Measurements from ENCODE around the gene SHISA6.

DNA sequence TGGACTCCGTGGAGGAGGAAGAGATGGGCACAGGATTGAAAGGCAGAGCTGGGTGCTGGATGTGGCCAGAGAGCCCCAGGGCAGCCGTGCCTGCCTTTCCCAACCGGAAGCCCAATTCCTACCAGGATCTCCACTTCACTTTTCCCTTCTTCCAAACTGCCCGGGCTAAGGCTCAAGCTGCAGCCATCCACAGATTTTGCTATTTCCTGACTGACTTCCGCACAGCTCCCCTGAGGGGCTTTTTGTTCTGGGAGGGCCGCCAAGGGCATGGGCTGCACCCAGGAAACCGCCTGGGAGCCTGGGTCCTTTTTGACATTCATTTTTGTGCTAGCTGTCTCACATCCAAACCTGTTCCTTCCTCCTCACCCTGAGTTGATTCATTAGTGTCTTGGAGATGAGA is 4.2 kb downstream of the SHISA6 start:
- TF ChIP-seq YY1 (IDR thresholded peaks at IDR 0.05; ENCODE audit: low read depth) (no peak), CREB1 (IDR thresholded peaks at IDR 0.05; ENCODE audit: low read depth) (no peak), RAD21 (IDR thresholded peaks at IDR 0.05; ENCODE audit: low read depth) (no peak), TAF1 (IDR thresholded peaks at IDR 0.05; ENCODE audit: low read depth) (no peak), TCF12 (IDR thresholded peaks at IDR 0.05; ENCODE audit: low read depth) (no peak), ZBTB7A (IDR thresholded peaks at IDR 0.05; ENCODE audit: low read depth) (no peak), EP300 (IDR thresholded peaks at IDR 0.05; ENCODE audit: borderline replicate concordance) (no peak)
- TF ChIP-seq, protein P1, sequence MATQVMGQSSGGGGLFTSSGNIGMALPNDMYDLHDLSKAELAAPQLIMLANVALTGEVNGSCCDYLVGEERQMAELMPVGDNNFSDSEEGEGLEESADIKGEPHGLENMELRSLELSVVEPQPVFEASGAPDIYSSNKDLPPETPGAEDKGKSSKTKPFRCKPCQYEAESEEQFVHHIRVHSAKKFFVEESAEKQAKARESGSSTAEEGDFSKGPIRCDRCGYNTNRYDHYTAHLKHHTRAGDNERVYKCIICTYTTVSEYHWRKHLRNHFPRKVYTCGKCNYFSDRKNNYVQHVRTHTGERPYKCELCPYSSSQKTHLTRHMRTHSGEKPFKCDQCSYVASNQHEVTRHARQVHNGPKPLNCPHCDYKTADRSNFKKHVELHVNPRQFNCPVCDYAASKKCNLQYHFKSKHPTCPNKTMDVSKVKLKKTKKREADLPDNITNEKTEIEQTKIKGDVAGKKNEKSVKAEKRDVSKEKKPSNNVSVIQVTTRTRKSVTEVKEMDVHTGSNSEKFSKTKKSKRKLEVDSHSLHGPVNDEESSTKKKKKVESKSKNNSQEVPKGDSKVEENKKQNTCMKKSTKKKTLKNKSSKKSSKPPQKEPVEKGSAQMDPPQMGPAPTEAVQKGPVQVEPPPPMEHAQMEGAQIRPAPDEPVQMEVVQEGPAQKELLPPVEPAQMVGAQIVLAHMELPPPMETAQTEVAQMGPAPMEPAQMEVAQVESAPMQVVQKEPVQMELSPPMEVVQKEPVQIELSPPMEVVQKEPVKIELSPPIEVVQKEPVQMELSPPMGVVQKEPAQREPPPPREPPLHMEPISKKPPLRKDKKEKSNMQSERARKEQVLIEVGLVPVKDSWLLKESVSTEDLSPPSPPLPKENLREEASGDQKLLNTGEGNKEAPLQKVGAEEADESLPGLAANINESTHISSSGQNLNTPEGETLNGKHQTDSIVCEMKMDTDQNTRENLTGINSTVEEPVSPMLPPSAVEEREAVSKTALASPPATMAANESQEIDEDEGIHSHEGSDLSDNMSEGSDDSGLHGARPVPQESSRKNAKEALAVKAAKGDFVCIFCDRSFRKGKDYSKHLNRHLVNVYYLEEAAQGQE (IDR thresholded peaks at IDR 0.05; ENCODE audit: low read depth): no peak

Data from Ishikawa (cell line).